Activated naive CD8-positive, alpha-beta T cell treated with anti-CD3 and anti-CD28 coated beads, Interleukin-2, amount 50 U/mL, for 24 hours (primary cell): ENCODE results near the gene KCNE4.
"Not testable (repeated sequence)": the region's sequence is repeated elsewhere in the genome, so short reads cannot be mapped to it uniquely, and the experiment has no call there.

Source experiments
- ATAC-seq: fragments of 150-1000 bp; cut with Tn5 transposase; one replicate; pipeline ENCODE4 v1.10.0; 2021
- DNase-seq: peaks from one replicate; pipeline ENCODE4 v3.0.0; 2021
- H3K27ac Mint-ChIP-seq: one replicate; pipeline ENCODE4 v1.8.0; 2021; ENCODE audit warnings: mild to moderate bottlenecking, mixed read lengths
- H3K27me3 Mint-ChIP-seq: one replicate; pipeline ENCODE4 v1.8.0; 2021; ENCODE audit warnings: mixed read lengths
- H3K36me3 Mint-ChIP-seq: one replicate; pipeline ENCODE4 v1.8.0; 2021; ENCODE audit warnings: low read depth, mixed read lengths
- H3K4me1 Mint-ChIP-seq: one replicate; pipeline ENCODE4 v1.8.0; 2021; ENCODE audit warnings: mixed read lengths
- H3K4me3 Mint-ChIP-seq: one replicate; pipeline ENCODE4 v1.8.0; 2021; ENCODE audit warnings: mild to moderate bottlenecking, moderate library complexity, mixed read lengths
- H3K9me3 Mint-ChIP-seq: one replicate; pipeline ENCODE4 v1.8.0; 2021; ENCODE audit warnings: mixed read lengths

KCNE4 gene

DNA sequence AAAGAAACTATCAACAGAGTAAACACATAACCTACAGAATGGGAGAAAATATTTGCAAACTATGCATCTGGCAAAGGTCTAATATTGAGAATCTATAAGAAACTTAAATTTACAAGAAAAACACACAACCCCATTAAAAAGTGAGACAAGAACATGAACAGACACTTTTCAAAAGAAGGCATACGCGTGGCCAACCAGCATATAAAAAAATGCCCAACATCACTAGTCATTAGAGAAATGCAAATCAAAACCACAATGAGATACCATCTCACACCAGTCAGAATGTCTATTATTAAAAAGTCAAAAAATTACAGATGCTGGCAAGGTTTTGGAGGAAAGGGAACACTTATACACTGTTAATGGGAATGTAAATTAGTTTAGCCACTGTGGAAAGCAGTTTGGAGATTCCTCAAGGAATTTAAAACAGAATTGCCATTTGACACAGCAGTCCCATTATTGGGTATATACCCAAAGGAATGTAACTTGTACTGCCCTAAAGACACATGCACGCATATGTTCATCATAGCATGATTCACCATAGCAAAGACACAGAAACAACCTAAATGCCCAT lies 28.9 kb downstream of the KCNE4 start:
- not testable (repeated sequence) for ATAC-seq, H3K27ac Mint-ChIP-seq, H3K9me3 Mint-ChIP-seq, H3K4me1 Mint-ChIP-seq, H3K27me3 Mint-ChIP-seq, H3K4me3 Mint-ChIP-seq, DNase-seq, H3K36me3 Mint-ChIP-seq

DNA sequence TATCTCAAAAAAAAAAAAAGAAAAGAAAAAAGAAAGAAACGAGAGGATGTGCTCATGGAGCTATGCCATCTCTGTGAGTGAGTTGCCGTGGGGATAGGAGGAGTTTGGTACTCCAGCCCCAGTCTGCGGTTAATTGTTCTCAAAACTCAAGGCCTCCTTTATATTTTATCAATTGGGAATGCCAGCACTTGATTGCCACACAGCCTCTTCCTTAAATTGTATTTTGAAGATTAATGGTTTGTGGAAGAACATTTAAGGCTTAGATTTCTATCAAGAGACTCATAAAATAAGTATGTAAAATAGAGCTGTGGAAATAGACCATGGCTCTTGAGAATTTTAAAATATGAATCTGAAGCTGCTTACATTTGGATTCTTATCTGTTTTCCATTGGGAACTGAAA lies 29.8 kb downstream of the KCNE4 start:
- DNase-seq (no peak), ATAC-seq (no peak)
- no peaks in the 10 kb centered on the region for H3K36me3 Mint-ChIP-seq
- no peak overlapping the region for H3K27ac Mint-ChIP-seq
- no peaks in the 10 kb centered on the region for H3K9me3 Mint-ChIP-seq
- no peaks in the 10 kb centered on the region for H3K4me1 Mint-ChIP-seq
- no peak overlapping the region for H3K4me3 Mint-ChIP-seq
- no peaks in the 10 kb centered on the region for H3K27me3 Mint-ChIP-seq

GRCh38 chr2:223082706-223083105 lies 30.7 kb downstream of the KCNE4 start:
- Mint-ChIP-seq H3K4me3 (no peak overlapping the region), H3K27me3 (no peaks in the 10 kb centered on the region), H3K9me3 (no peaks in the 10 kb centered on the region), H3K27ac (no peak overlapping the region), H3K4me1 (no peaks in the 10 kb centered on the region), H3K36me3 (no peaks in the 10 kb centered on the region)
- no peak for DNase-seq
- no peak for ATAC-seq

GRCh38 chr2:223083402-223084070 lies 31.5 kb downstream of the KCNE4 start:
- Mint-ChIP-seq H3K27ac (no peak overlapping the region), H3K27me3 (no peaks in the 10 kb centered on the region), H3K36me3 (no peaks in the 10 kb centered on the region), H3K4me3 (no peak overlapping the region), H3K4me1 (no peaks in the 10 kb centered on the region), H3K9me3 (no peaks in the 10 kb centered on the region)
- ATAC-seq, result no peak
- no peak for DNase-seq

DNA sequence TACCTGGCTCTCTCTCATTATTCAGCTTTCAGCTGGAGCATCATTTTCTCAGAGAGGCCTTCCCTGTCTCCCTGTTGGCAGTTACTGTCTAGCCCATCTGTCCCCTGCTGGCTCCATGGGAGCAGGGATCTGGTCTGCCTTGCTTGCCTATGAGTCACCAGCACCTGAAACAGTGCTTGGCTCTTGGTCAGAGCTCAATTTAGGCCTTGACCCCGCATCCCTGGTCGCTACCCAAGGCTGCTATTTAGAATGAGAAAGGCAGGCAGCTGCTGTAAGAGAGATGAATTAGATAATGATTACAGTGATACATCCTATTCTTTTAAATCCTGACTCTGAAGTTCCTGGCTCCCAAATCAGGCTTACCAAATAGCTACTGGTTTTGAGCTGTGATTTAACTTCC lies 32.9 kb downstream of the KCNE4 start:
- no peak overlapping the region for H3K27ac Mint-ChIP-seq
- no peak for ATAC-seq
- no peaks in the 10 kb centered on the region for H3K9me3 Mint-ChIP-seq
- H3K27me3 Mint-ChIP-seq, result no peaks in the 10 kb centered on the region
- H3K4me3 Mint-ChIP-seq, result no peak overlapping the region
- H3K36me3 Mint-ChIP-seq, result no peaks in the 10 kb centered on the region
- DNase-seq, result no peak
- H3K4me1 Mint-ChIP-seq, result no peaks in the 10 kb centered on the region

GRCh38 chr2:223086370-223086981 lies 34.5 kb downstream of the KCNE4 start:
- Mint-ChIP-seq H3K27me3 (no peaks in the 10 kb centered on the region), H3K27ac (no peak overlapping the region), H3K4me1 (no peaks in the 10 kb centered on the region), H3K9me3 (no peaks in the 10 kb centered on the region), H3K36me3 (no peaks in the 10 kb centered on the region), H3K4me3 (no peak overlapping the region)
- ATAC-seq (no peak), DNase-seq (no peak)

DNA sequence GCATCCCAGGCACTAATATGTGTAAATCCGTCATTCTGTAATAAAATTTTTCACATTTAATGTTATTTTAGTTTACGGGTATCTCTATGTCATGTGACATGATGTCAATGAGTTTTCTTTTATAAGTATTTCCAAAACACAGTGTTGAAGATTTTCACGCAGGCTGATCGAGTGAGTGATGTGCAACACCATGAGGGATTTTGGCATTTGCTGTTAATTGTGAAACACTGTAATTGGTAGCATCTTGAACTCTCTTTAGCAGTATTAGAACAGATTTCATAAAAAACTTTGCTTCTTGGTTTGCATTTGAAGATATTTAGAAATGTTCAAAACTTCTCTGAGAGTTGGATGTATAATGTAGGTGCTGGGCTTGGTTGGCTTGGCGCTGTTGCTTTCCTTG lies 35.5 kb downstream of the KCNE4 start:
- ATAC-seq, result no peak
- no peak overlapping the region for H3K27ac Mint-ChIP-seq
- no peaks in the 10 kb centered on the region for H3K36me3 Mint-ChIP-seq
- H3K4me1 Mint-ChIP-seq, result no peaks in the 10 kb centered on the region
- H3K27me3 Mint-ChIP-seq, result no peaks in the 10 kb centered on the region
- H3K4me3 Mint-ChIP-seq, result no peak overlapping the region
- no peaks in the 10 kb centered on the region for H3K9me3 Mint-ChIP-seq
- DNase-seq, result no peak

- no peak for ATAC-seq
- Mint-ChIP-seq H3K9me3 (no peaks in the 10 kb centered on the region), H3K27me3 (no peaks in the 10 kb centered on the region), H3K4me3 (no peak overlapping the region), H3K27ac (no peak overlapping the region), H3K4me1 (no peaks in the 10 kb centered on the region), H3K36me3 (no peaks in the 10 kb centered on the region)
- DNase-seq, result no peak
These were observed 36.9 kb downstream of the KCNE4 start for GRCh38 chr2:223088866-223089265.

DNA sequence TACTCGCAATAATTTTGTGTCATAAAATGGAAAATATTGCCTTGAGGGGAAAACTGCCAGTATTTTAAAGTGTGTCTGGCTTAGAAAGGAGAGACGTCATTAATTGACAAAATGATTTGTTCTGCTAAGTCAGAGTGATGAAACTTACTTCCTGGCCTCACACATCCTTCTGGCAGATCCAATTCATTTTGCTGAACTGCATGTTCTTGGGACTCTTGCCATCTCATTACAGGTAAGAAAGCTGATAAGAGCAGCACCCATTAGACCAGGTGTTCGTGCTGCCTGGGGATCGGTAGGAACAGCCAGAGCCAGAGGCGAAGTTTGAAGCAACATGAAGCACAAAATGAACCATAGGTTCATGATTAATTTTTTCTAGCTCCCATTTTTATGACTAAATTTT lies 38.0 kb downstream of the KCNE4 start:
- no peak overlapping the region for H3K27ac Mint-ChIP-seq
- no peaks in the 10 kb centered on the region for H3K36me3 Mint-ChIP-seq

GRCh38 chr2:223090540-223091235 lies 38.7 kb downstream of the KCNE4 start:
- ATAC-seq, result no peak
- Mint-ChIP-seq H3K36me3 (no peaks in the 10 kb centered on the region), H3K4me1 (no peaks in the 10 kb centered on the region), H3K27me3 (no peaks in the 10 kb centered on the region), H3K27ac (no peak overlapping the region), H3K9me3 (no peaks in the 10 kb centered on the region), H3K4me3 (no peak overlapping the region)
- no peak for DNase-seq

More for the DNA sequence above, 38.0 kb downstream of the KCNE4 start:
- no peak overlapping the region for H3K4me3 Mint-ChIP-seq
- no peaks in the 10 kb centered on the region for H3K4me1 Mint-ChIP-seq
- no peaks in the 10 kb centered on the region for H3K9me3 Mint-ChIP-seq
- H3K27me3 Mint-ChIP-seq, result no peaks in the 10 kb centered on the region
- no peak for ATAC-seq
- no peak for DNase-seq

DNA sequence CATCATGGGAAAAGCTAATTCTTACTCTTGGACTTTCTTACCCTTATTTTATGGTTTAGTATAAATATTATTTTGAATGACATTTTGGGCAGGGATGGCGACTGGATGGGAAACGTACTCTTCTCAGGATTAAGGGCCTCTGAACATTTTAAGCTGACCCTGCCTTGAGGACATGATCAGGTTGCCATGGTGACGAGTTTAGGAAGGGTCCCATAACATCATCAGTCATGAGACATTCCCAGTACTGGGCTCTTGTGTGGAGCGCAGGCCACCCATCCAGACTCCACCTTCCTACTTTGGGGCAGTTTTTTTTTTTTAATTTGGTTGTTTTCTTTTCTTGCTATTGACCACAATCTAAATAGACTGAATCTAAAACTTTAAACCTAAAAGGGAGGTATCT lies 40.7 kb downstream of the KCNE4 start:
- no peaks in the 10 kb centered on the region for H3K9me3 Mint-ChIP-seq
- H3K36me3 Mint-ChIP-seq, result no peaks in the 10 kb centered on the region
- H3K27ac Mint-ChIP-seq, result no peak overlapping the region
- H3K27me3 Mint-ChIP-seq, result no peaks in the 10 kb centered on the region
- ATAC-seq, result no peak
- no peak for DNase-seq
- no peak overlapping the region for H3K4me3 Mint-ChIP-seq
- H3K4me1 Mint-ChIP-seq, result no peaks in the 10 kb centered on the region

DNA sequence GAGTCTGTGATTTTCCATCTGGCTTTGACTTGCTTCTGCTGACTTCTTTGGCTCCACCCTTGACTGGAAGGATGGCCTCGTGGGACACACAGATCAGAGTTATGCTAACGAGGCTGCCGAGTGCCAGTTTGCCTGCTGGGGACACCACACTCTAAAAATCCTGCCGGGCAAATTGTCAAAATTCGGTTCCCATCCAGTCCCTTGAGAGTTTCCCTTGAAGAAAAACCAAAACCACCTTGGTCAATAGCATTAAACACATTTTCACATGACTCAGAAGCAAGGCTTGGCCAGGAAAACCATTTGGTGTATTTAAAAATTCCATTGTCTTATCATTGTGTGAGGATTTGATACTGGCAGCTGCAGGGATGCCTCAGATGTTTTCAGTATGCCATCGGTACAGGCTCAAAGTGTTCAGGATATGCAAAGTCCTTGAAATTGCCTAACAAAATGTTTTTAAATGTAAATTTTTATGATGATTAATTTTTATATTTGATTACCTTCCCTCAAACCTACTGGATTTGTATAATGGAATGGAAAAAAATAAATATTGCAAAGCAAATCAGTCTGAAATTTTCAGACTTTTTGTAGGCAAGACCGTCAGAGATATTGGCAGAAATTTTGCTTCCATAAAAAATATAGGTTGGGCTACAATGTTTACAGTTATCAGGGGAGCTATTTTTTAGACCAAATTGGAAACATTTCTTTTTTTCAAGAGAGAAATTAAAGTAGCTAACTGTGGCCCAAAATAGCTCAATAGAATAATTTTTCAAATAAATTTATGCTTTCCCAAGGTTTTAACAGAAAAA lies 41.6 kb downstream of the KCNE4 start:
- no peak overlapping the region for H3K27ac Mint-ChIP-seq
- H3K9me3 Mint-ChIP-seq, result no peaks in the 10 kb centered on the region
- no peaks in the 10 kb centered on the region for H3K4me1 Mint-ChIP-seq
- ATAC-seq (no peak), DNase-seq (no peak)
- H3K4me3 Mint-ChIP-seq, result no peak overlapping the region
- no peaks in the 10 kb centered on the region for H3K27me3 Mint-ChIP-seq
- no peaks in the 10 kb centered on the region for H3K36me3 Mint-ChIP-seq

DNA sequence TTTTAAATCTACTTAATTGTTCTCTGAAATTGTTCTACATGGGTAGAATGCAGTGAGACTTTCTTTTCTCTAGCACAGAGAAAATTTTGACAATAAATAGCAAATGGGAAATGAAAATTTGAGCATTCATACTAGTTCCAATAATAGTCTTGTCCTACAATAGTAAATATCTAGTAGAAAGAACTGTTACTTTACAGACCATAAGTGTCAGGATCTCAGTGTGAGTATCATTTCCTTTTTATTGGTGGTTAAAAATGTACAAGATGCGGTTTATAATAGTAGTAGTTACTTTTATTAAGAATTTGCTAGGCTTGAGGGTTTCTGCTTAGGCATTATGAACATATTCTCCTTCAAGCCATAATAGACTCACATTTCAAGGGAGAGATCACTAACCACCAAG lies 43.2 kb downstream of the KCNE4 start:
- H3K27ac Mint-ChIP-seq, result no peak overlapping the region

GRCh38 chr2:223096235-223096970 lies 44.4 kb downstream of the KCNE4 start:
- no peaks in the 10 kb centered on the region for H3K4me1 Mint-ChIP-seq
- no peak for ATAC-seq
- DNase-seq, result no peak
- no peaks in the 10 kb centered on the region for H3K9me3 Mint-ChIP-seq
- H3K4me3 Mint-ChIP-seq, result no peak overlapping the region
- no peak overlapping the region for H3K27ac Mint-ChIP-seq
- H3K36me3 Mint-ChIP-seq, result no peaks in the 10 kb centered on the region
- H3K27me3 Mint-ChIP-seq, result no peaks in the 10 kb centered on the region

More for the DNA sequence above, 43.2 kb downstream of the KCNE4 start:
- DNase-seq (no peak), ATAC-seq (no peak)
- Mint-ChIP-seq H3K4me3 (no peak overlapping the region), H3K9me3 (no peaks in the 10 kb centered on the region), H3K36me3 (no peaks in the 10 kb centered on the region), H3K4me1 (no peaks in the 10 kb centered on the region), H3K27me3 (no peaks in the 10 kb centered on the region)
